ENCODE data around the gene TOR4A.

DNA sequence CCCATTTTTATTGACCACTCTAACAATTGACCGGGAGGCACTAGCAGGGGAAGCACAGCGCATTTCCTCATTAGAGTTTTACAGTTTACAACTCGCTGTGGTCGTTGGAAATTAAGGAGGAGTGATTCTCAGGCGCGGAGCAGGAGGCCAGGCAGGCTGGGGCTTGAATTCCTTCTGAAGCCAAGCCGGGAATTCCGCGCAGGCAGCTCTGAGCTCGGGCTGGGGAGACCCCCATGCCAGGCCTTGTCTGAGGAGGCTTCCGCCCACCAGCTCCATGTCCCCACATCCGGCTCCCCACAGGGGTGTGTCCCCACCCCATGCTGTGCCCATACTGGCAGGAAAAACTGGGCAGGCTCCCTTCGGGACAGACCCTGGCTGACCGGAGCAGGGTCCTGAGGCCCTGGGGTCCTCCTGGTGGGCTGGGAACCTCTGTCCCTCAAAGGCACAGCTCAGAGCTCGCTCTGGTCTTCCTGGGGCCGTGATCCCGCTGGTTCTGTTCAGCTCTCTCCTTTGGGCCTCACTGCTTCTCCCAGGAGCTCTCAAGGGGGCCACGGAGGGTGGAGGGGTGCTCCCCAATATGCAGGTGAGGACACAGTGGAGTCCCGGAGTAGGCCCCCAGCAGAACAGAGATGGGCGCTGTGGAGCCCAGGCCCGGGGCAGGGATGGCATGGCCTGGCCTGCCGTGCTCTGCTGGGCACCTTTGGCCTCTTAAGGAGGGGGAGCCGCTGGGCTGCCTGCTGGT, 25.8 kb downstream of the TOR4A start:
- TF ChIP-seq POLR2AphosphoS5 (IDR thresholded peaks at IDR 0.05; ENCODE audit: low read depth, low read length) (no peak), POLR2A (IDR thresholded peaks at IDR 0.05; ENCODE audit: low read depth, low read length) (no peak), TAF1 (IDR thresholded peaks at IDR 0.05; ENCODE audit: low read depth, low read length) (no peak), POU2F2 (IDR thresholded peaks at IDR 0.05; ENCODE audit: low read depth, low read length) (no peak), SPI1 (IDR thresholded peaks at IDR 0.05; ENCODE audit: low read depth, low read length) (no peak)

All from GM12891 (cell line).